Forelimb muscle (tissue), 1 donor: Measurements from ENCODE around the gene TMEM270. TPM values are rescaled to one million over a fixed set of nuclear protein-coding genes. Genes with fewer than 3 reads are reported as not detected.
"Not testable (repeated sequence)": the region's sequence is repeated elsewhere in the genome, so short reads cannot be mapped to it uniquely, and the experiment has no call there.

ENCODE experiments used
- DNase-seq: peaks from one replicate; pipeline ENCODE4 v3.0.0-alpha.2; 2013; ENCODE audit warnings: low read depth
- polyA plus RNA-seq: library from polyadenylated mRNA; unstranded; fragments of 120-200 nt; gene quantifications from one replicate; pipeline ENCODE4 v1.2.1, GENCODE V29; 2013; ENCODE audit not compliant: insufficient read length

TMEM270 gene
- polyA plus RNA-seq, 1 donor, result not detected

DNA sequence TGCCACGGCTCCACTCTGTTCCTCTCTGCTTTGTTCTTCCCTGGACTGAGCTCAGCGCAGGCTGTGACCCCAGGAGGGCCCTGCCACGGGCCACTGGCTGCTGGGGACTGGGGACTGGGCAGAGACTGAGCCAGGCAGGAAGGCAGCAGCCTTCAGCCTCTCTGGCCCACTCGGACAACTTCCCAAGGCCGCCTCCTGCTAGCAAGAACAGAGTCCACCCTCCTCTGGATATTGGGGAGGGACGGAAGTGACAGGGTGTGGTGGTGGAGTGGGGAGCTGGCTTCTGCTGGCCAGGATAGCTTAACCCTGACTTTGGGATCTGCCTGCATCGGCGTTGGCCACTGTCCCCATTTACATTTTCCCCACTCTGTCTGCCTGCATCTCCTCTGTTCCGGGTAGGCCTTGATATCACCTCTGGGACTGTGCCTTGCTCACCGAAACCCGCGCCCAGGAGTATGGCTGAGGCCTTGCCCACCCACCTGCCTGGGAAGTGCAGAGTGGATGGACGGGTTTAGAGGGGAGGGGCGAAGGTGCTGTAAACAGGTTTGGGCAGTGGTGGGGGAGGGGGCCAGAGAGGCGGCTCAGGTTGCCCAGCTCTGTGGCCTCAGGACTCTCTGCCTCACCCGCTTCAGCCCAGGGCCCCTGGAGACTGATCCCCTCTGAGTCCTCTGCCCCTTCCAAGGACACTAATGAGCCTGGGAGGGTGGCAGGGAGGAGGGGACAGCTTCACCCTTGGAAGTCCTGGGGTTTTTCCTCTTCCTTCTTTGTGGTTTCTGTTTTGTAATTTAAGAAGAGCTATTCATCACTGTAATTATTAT, 28.9 kb upstream of the TMEM270 start:
- DNase-seq, result no peak

DNA sequence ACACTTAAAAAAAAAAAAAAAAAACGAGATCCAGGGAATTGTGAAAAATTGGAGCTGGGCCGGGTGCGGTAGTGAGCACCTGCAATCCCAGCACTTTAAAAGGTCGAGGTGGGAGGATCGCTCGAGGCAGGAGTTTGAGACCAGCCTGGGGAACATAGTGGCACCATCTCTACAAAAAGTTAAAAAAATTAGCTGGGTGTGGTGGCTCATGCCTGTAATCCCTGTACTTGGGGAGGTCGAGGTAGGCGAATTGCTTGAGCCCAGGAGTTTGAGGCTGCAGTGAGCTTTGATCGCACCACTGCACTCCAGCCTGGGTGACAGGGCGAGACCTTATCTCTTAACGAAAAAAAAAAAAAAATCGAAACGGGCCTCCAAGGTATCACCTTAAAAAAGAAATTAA, 28.2 kb upstream of the TMEM270 start:
- no peak for DNase-seq

DNA sequence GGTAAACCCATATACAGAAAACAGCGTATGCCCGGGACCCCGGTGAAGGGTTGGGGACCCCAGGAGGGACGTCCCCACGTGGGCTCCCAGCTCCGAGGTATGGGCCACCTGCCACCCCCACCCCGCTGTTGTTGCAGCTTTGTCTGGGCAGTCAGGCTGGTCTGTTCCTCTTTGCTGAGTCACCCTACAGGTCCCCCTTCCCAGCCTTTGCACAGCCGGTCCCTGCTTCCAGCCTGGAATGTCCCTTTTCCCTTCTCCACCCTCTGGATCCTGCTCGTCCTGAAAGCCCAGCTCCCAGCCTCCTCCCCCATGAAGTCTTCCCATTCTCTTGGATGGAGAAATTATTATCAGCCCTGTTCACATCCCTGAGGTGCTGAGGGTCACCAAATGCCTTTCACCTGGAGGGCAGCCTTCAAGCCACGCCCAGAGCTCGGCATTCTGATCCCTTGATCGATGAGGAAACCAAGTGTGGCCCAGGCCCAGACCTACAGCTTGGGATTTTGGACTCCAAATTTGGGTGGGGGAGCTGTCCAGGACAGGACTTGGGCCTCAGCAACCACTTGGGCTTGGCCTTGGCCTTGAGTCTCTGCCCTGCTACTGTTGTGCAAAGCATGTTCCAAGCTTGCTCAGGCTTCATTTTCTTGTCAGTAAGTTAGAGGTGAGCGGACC, 27.6 kb upstream of the TMEM270 start:
- DNase-seq, result no peak

DNA sequence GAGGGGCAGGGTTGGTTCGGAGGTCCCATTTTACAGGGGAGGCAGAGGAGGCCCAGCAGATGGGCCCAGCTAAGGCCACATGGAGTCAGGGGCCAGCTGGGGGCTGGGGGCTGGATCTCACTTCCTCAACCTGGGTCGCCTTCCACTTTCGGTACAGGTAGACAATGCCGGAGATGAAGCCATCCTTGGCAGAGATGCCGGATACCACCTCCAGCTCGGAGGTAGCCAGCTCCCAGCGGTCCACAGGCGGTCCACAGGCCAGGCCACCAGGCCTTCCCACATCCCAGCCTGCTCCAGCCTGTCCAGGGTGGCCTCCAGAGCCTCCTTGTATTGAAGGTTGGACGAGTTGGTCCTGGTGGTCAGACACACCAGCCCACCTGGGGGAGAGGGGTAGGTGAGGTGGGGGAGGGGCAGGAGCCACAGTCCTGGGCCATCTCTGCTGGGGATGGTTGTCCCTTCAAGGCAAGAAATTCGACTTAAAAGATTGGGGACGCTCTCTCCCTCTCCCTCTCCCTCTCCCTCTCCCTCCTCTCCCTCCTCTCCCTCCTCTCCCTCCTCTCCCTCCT, 26.2 kb upstream of the TMEM270 start:
- no peak for DNase-seq

DNA sequence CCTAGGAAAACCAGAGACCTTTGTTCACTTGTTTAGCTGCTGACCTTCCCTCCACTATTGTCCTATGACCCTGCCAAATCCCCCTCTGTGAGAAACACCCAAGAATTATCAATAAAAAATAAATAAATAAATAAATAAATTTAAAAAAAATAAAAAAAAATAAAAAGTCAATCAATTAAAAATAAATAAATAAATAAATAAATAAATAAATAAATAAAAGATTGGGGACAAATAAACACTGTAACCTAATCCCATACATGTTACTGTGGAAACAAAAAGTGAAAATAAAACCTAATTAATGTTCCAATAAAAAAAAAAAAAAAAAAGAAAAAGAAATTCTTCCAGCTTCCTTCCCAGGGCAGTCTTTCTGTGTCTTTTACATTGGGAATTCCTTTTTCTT, 23.8 kb upstream of the TMEM270 start:
- not testable (repeated sequence) for DNase-seq

DNA sequence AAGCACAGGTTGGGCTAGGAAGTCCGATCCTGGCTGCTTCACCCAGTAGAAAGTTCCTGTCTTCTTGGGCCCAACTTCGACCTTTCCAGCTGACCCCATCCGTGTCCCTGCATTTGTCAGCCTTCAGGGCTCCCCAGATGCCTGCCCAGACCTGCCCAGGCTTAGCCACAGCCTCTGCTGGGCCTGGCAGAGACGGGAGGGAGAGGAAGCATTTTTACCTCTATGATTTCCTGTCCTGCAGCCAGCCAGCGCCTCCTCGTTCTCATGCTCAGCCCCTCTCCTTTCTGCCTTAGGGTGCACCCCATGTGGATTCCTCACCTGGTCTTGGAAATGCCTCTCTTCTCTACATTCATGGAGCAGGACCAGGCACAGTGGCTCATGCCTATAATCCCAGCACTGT, 22.3 kb upstream of the TMEM270 start:
- no peak for DNase-seq

DNA sequence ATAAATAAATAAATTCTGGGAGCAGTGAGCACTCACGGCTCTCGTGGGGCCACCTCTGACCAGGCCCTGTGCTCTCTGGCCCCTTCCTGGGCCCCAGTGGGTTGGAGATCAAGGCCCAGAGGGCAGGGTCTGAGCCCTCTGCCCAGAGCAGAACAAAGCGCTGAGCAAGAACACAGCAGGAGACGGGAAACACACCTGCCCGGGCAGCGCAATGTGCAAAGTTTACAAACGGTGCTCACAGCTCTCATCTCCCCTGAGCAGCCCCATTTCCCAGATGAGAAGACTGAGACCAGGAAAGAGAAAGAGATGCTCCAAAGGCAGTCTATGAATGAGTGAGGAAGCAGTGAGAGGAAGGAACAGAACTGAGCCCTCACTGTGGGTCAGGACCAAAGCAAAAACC, 21.7 kb upstream of the TMEM270 start:
- no peak for DNase-seq

DNA sequence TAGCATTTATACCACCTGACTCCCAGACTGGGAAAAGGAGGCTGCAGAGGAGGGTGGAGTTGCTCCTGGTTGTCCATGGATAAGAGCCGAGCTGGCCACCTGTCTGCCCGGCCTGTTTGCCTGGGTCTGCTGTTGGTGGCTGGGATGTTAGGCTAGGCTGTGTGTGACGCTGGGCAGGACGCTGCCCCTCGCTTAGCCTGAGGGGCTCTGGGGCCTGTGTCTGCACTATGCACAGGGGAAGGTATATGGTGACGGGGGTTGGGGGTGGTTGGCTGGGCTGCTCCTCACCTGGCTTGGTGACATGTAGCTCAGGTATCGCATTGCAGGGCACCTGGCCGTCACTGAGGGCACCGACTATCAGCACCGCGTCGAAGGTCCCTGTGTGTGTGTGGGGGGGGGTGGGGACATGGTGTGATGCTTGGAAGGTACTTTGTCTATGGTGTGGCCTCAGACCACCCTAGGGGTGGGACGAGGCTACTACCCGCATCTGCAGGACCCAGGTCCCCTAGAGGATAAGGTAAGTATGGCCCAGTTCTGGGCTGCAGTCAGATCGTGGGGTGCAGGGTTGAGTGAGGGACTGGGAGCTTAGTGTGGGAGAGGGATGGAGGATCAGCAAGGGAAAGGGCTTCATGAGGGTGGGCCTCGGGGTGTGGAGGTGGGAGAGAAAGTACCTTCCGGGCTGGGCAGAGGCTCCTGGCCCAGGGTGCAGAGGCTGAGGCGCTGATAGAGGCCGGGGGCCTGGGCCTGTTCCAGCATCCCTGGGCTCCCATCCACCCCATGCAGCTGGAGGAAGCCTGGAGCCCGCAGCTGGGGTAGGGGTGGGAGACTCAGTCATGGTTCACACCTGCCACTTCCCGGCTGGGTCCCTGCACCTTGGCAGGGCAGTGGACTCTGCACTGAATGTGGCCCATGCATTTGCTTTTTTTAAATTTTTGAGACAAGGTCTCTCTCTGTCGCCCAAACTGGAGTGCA, 20.9 kb upstream of the TMEM270 start:
- no peak for DNase-seq

DNA sequence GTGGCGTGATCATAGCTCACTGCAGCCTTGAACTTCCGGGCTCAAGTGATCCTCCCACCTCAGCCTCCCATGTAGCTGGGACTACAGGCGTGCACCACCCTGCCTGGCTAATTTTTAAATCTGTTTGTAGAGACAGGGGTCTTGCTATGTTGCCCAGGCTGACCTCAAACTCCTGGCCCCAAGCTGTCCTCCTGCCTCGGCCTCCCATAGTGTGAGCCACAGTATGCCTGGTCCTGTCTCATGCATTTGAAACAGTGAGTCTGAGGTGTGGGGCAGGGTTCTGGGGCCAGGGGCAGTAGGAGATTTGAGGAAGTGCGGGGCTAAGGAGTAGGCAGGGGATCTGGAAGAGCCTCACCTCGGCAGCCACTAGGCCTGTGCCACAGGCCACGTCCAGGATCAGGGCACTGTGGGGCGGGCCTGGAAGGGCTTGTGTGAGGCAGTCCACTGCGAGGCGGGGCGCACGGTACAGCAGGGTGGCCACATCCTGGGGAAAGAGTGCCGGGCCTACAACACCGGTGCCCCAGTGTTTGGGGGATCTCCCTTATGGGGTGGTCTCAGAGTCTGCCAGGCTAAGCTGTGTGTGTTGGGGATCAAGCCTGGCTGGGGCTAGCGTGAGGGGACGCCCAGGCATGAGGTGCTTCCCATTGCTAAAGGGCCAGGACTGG, 20.1 kb upstream of the TMEM270 start:
- no peak for DNase-seq

DNA sequence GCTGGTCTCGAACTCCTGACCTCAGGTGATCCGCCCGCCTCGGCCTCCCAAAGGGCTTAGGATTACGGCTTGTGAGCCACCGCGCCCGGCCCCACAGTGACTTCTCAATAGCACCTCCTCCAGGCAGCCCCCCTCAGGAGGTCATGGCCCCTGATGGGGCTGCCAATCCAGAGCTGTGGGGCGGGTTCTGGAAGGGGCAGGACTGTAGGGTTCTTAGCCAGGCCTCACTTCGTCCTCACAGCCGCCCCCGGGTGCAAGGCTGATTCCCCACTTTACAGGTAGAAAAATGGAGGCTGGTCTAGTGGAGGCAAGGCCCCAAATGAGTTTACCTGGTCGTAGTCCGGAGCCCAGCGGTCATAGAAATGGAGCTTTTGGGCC, 19.3 kb upstream of the TMEM270 start:
- DNase-seq, result no peak

DNA sequence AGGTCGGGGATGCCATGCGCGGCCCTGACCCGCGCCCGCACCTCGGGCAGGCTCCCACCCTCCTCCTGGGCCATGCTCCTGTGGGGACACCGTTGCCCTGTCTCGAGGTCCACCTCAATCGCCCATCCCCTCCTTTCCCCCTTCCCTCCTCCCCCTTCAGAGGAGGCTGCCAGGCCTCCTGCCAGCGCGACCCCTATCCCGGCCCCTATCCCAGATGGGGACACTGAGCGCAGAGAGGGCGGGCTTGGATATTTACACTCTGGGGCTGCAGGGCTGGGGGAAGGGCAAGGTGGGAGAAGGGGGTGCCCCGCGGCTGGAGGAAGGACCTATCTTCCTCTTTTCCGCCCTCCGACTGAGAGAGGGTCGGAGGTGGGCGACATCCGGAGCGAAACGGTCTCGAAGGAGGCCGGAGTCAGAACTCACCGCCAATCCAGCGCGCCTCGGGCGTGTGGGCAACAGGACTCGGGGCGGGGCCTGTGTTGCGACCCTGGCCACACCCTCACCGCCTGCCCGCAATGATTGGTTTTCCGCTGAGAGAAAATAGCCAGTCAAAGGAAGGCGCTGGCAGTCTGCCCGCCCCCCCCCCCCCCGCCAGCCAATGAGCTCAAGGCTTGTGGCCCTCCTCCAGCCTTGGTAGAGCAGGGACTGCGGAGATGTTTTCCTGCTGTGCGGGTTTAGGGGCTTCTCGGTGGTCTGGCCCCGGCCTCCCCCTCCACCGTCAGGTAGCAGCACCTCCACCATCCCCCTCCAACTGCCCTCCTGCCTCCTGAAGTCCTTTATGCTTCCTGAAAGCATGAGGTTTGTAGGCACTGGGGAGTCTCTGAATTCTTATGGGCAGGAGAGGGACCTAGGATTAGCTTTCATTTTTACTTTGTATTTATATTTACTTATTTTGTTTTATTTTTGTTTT, 18.6 kb upstream of the TMEM270 start, which contains the start of gene METTL27:
Gene METTL27 (minus strand): TSS at position 450 of the 910 bp plus-strand sequence. CDS start 376 bp downstream, at position 74.
- peak; percentile 60 for DNase-seq

DNA sequence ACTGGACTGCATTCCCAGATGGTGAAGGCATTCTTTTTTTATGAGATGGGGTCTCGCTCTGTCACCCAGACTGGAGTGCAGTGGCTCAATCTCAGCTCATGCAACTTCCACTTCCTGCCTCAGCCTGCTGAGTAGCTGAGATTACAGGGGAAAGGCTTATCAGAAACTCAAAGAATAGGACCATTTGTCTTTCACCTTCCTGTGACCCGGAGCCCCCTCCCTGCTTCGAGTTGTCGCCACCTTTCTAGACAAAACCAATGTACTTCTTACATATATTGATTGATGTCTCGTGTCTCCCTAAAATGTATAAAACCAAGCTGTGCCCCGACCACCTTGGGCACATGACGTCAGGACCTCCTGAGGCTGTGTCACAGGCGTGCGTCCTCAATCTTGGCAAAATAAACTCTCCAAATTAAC, 16.8 kb upstream of the TMEM270 start:
- DNase-seq, result no peak

DNA sequence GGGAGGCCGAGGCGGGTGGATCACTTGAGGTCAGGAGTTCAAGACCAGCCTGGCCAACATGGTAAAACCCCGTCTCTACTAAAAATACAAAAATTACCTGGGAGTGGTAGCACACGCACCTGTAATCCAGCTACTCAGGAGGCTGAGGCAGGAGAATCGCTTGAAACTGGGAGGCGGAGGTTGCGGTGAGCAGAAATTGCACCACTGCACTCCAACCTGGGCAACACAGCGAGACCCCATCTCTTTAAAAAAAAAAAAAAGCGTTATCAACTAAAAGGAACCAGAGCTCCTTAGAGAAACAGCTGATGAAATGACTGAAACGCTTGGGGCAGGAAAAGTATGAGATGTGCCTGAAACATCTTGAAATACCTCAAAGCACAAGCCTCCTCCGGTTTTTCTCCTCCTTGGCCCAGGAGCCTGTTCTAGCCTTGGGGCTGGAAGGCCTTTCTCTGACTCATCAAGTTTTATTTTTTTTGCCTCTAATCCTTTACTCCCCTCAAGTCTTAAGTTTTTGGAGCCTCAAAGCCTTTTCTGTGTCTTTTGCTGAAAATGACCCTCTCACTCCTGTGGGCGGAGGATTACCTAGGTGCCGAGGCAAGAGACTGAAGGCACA, 16.0 kb upstream of the TMEM270 start:
- DNase-seq, result no peak

DNA sequence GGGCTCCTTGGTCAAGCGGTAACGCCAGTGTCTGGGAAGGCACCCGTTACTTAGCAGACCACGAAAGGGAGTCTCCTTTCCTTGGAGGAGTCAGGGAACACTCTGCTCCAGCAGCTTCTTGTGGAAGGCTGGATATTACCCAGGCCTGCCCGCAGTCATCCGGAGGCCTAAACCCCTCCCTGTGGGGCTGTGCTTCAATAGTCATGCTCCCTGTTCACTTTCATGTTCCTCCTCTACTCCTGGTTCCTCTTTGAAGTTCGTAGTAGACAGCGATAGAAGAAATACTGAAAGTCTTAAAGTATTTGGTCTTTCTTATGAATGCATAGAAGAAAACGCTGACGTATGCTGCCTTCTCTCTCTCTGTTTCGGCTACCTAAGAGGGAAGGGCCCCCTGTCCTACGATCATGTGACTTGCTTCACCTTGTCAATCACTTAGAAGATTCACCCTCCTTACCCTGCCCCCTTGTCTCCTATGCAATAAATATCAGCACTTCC, 15.2 kb upstream of the TMEM270 start:
- not testable (repeated sequence) for DNase-seq

DNA sequence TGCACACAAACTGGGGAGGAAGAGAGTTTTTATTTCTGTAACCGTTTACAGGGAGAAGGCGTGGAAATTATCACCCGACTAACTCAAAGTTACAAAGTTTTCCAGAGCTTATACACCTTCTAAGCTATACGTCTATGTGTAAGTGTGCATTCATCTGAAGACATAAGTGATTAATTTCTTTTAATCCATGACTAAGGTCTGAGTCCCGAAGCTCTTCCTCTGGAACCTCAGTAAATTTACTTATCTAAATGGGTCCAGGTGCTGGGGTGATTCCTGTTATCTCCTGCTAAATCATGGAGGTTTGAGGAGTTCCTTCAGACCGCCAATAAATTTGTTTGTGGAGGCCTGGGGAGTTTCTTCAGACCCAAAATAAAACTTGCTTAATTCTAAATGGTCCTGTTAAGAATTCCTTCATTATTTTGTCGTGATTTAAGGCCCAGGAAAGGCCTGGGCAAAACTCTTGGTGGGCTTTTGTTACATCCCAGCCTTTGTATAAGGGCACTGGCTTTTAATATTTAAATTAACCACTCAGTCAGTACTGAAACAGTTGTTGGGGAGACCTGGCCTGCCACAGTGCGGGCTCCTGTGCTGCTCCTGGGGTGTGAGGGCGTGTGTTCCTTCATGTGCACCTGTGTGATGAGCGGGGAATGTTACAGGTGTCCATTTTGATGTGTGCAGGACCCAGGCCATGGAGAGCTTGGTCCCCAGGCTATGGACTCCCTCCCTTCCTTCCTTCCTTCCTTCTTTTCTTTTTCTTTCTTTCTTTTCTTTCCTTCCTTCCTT, 12.8 kb upstream of the TMEM270 start:
- no peak for DNase-seq

DNA sequence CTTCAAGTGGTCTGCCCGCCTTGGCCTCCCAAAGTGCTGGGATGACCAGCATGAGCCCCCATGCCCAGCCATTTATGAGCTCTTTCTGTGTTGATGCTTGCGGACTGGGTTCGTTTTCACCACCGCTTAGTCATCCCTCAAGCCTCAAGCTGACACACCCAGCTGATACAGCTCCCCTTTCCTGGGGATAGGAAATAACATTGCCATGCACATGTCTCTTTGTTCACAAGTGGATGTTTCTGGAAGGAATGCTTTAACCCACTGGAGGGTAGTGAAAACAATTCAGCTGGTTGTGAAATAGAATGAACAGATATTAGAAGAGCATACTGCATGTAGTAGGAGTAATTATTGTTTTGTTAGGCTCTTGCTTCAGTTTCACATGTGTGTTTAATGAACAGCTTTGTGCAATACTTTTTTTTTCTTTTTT, 10.2 kb upstream of the TMEM270 start:
- no peak for DNase-seq

DNA sequence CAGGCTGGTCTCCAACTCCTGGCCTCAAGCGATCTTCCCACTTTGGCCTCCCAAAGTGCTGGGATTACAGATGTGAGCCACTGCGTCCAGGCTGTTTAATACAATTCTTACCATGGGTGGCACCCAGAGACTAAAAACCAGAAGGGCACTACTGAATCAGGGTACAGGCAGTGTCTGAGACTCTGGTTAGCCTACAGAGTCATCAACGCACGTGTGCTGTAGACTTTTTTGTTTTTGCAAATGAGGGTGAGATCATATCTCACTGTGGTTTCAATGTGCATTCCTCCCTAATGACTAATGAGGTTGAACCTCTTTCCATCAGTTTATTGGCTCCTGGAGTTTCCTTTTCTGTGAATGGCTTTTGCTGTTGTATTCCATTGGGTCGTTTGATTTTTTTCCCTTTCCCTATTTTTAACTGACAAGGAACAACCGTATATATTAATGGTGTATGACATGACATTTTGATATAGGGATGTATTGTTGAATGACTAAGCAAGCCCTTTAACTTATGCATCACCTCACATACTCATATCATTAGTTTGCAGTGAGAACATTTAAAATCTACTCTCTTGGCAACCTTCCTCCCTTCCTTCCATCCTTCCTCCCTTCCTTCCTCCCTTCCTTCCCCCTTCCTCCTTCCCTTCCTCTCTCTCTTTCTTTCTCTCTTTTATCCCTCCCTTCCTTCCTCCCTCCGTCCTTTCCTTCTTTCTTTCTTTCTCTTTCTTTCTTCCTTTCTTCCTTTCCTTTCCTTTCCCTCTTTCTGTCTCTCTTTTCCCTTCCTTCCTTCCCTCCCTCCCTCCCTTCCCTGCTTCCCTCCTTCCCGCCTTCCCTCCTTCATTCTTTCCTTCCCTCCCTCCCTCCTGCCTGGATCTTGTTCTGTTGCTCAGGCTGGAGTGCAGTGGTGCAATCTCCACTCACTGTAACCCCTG, 9.3 kb upstream of the TMEM270 start:
- no peak for DNase-seq
